HCT116 (cell line): Measurements from ENCODE around the gene C3orf52. TPM values are rescaled to one million over a fixed set of nuclear protein-coding genes. Genes with fewer than 3 reads are reported as not detected.

Source experiments
- ATAC-seq: fragments of 200-7000 bp; cut with Tn5 transposase; 2 replicates; pipeline ENCODE4 v1.9.1; 2020; ENCODE audit warnings: mild to moderate bottlenecking, moderate library complexity
- BruUV-seq: library from RNA; stranded (reverse); fragments of 400-500 nt; replicated peaks from 2 replicates; lab custom pipeline; 2021; lab: Mats Ljungman, UMichigan
- CTCF ChIA-PET: fragments of 300-600 bp; sonication (Branson Sonifier 250); formaldehyde crosslinking; loops from one replicate; lab custom pipeline; 2021; ENCODE audit warnings: antibody characterized with exemption; lab: Charles Lee
- POLR2A ChIA-PET: fragments of 300-600, 350-600 bp; sonication (Branson Sonifier 250); formaldehyde crosslinking; loops from one replicate; lab custom pipeline; 2021; ENCODE audit warnings: antibody characterized with exemption; lab: Charles Lee
- RAD21 ChIA-PET, 2 experiments: fragments of 300-600 bp; sonication (Branson Sonifier 250); formaldehyde crosslinking; loops; one replicate each; lab custom pipeline; 2023; ENCODE audit warnings: low total read pairs in 2 of 2; ENCODE audit not compliant: uncharacterized antibody in 2 of 2, unreplicated experiment in 2 of 2, low non-redundant PET in 1 of 2; lab: Charles Lee
- DNase-seq: peaks from one replicate; pipeline ENCODE4 v3.0.0-alpha.2; 2010; ENCODE audit warnings: low read depth, low spot score
- H2AFZ ChIP-seq: fragments of 200-600 bp; shearing (Covaris generic), sonication (generic); 2 replicates; pipeline ENCODE4 v1.6.1; 2017; ENCODE audit warnings: low read depth, mixed run types, mixed read lengths, antibody characterized with exemption, low read length; ENCODE audit not compliant: poor library complexity, severe bottlenecking
- H3K27ac ChIP-seq: 2 replicates; pipeline ENCODE4 v1.5.1; 2012; ENCODE audit warnings: low read depth, low read length
- H3K27me3 ChIP-seq: fragments of 200-600 bp; sonication (generic); 2 replicates; pipeline ENCODE4 v1.6.1; 2016; ENCODE audit warnings: mixed run types, low read length, mixed read lengths; ENCODE audit not compliant: insufficient read depth
- H3K36me3 ChIP-seq, 2 experiments: fragments of 200-500 bp in 1 of 2; fragments of 200-600 bp in 1 of 2; sonication (Bioruptor generic) in 1 of 2; sonication (generic) in 1 of 2; 2 replicates each; pipeline versions ENCODE4 v1.5.1 to v1.6.1; 2014 to 2016; ENCODE audit warnings: low read length in 2 of 2, inconsistent platforms in 1 of 2, mixed read lengths in 1 of 2, mixed run types in 1 of 2; ENCODE audit not compliant: insufficient read depth in 2 of 2, control insufficient read depth in 1 of 2
- H3K4me1 ChIP-seq, 2 experiments: fragments of 200-600 bp in 1 of 2; sonication (generic) in 1 of 2; 2 replicates each; pipeline versions ENCODE4 v1.5.1 to v1.6.1; 2012 to 2017; ENCODE audit warnings: low read length in 2 of 2, inconsistent platforms in 1 of 2, mild to moderate bottlenecking in 1 of 2, mixed read lengths in 1 of 2, mixed run types in 1 of 2, moderate library complexity in 1 of 2; ENCODE audit not compliant: insufficient read depth in 2 of 2, control insufficient read depth in 1 of 2
- H3K4me2 ChIP-seq: fragments of 200-600 bp; sonication (generic); 2 replicates; pipeline ENCODE4 v1.6.1; 2017; ENCODE audit warnings: mixed run types, low read length, mixed read lengths
- H3K4me3 ChIP-seq, 2 experiments: fragments of 200-600 bp in 1 of 2; sonication (generic) in 1 of 2; replicated peaks in 1 of 2; 2 replicates each; pipeline ENCODE4 v1.5.1; 2011 to 2016; ENCODE audit warnings: low read length in 2 of 2, control low read depth in 1 of 2, low read depth in 1 of 2, mild to moderate bottlenecking in 1 of 2, mixed read lengths in 1 of 2, mixed run types in 1 of 2
- H3K79me2 ChIP-seq: fragments of 200-600 bp; sonication (generic); 2 replicates; pipeline ENCODE4 v1.6.1; 2017; ENCODE audit warnings: mild to moderate bottlenecking, mixed run types, low read length, moderate library complexity, mixed read lengths; ENCODE audit not compliant: insufficient read depth
- H3K9ac ChIP-seq: fragments of 200-600 bp; sonication (generic); 2 replicates; pipeline ENCODE4 v1.6.1; 2016; ENCODE audit warnings: low read length, mixed read lengths
- H3K9me2 ChIP-seq: fragments of 200-600 bp; sonication (generic), shearing (Covaris generic); 2 replicates; pipeline ENCODE4 v1.6.1; 2017; ENCODE audit warnings: mixed run types, mild to moderate bottlenecking, moderate library complexity; ENCODE audit not compliant: insufficient read depth
- H3K9me3 ChIP-seq, 2 experiments: fragments of 200-500 bp in 1 of 2; fragments of 200-600 bp in 1 of 2; sonication (Bioruptor generic) in 1 of 2; sonication (generic) in 1 of 2; 2 replicates each; pipeline ENCODE4 v1.6.1; 2014 to 2017; ENCODE audit warnings: low read length in 2 of 2, mixed read lengths in 2 of 2, inconsistent platforms in 1 of 2, low read depth in 1 of 2, mild to moderate bottlenecking in 1 of 2, mixed run types in 1 of 2, moderate library complexity in 1 of 2; ENCODE audit not compliant: control insufficient read depth in 1 of 2, insufficient read depth in 1 of 2
- H4K20me1 ChIP-seq: fragments of 200-600 bp; sonication (generic), shearing (Covaris generic); 2 replicates; pipeline ENCODE4 v1.6.1; 2017; ENCODE audit warnings: mixed run types, mild to moderate bottlenecking, moderate library complexity; ENCODE audit not compliant: insufficient read depth
- CEBPB ChIP-seq: IDR thresholded peaks from 2 replicates; pipeline ENCODE4 v1.6.1; 2012; ENCODE audit warnings: low read depth
- EGR1 ChIP-seq: IDR thresholded peaks from 2 replicates; pipeline ENCODE4 v1.6.1; 2012; ENCODE audit warnings: low read depth
- EZH2 ChIP-seq: fragments of 200-600 bp; sonication (generic); IDR thresholded peaks from 2 replicates; pipeline ENCODE4 v1.6.1; 2017; ENCODE audit warnings: antibody characterized with exemption, mixed run types
- FOSL1 ChIP-seq: IDR thresholded peaks from 2 replicates; pipeline ENCODE4 v1.6.1; 2012; ENCODE audit warnings: low read depth
- JUND ChIP-seq: IDR thresholded peaks from 2 replicates; pipeline ENCODE4 v1.6.1; 2012
- RAD21 ChIP-seq: IDR thresholded peaks from 2 replicates; pipeline ENCODE4 v1.6.1; 2012; ENCODE audit warnings: low read depth, mild to moderate bottlenecking
- SRF ChIP-seq: IDR thresholded peaks from 2 replicates; pipeline ENCODE4 v1.6.1; 2012; ENCODE audit warnings: low read depth
- TCF7L2 ChIP-seq: IDR thresholded peaks from 2 replicates; pipeline ENCODE4 v1.7.0; 2011; ENCODE audit warnings: borderline replicate concordance, inconsistent platforms; ENCODE audit not compliant: insufficient read depth, insufficient read length; ENCODE audit errors: extremely low read depth
- ZBTB33 ChIP-seq: IDR thresholded peaks from 2 replicates; pipeline ENCODE4 v1.6.1; 2011; ENCODE audit warnings: mild to moderate bottlenecking, low read length, moderate library complexity; ENCODE audit not compliant: insufficient replicate concordance; ENCODE audit errors: extremely low read depth
- ZNF274 ChIP-seq: fragments of 200-500 bp; sonication (Bioruptor generic); IDR thresholded peaks from 2 replicates; pipeline ENCODE4 v1.6.1; 2014; ENCODE audit warnings: mild to moderate bottlenecking, low read depth, low read length, inconsistent platforms
- intact Hi-C: fragments of 100-400 bp; cut with micrococcal nuclease; formaldehyde crosslinking; loops from 2 replicates; pipeline ENCODE4 v1.10.0; 2022
- total RNA-seq: library from RNA; stranded (reverse); gene quantifications from one replicate; pipeline ENCODE4 v1.2.1, GENCODE V29; 2021; ENCODE audit not compliant: unreplicated experiment
- TF ChIP-seq, protein P1 (sequence below): IDR thresholded peaks from 2 replicates; pipeline ENCODE4 v1.6.1; 2012; ENCODE audit warnings: low read depth

Gene C3orf52
- total RNA-seq, 1 experiment from 2014 or later, result 14.3 TPM

DNA sequence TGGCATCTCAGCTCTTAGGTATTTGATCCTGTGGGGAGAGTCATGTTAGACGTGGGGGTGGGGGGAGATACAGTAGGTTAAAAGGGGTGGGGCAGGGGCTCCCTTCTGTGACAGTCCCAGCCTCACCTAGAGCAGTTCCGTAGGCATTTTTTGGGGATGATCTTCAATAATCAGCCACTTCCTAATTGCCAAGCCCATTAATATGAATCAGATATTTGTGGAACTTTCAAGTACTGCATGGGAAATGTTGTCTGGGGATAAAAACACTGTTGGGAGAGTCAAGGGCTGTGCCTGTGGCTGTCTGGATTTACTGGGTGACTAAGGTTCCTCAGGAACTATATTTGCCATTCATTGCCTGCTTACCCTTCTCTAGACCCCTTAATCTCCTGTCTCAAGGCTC is 9.5 kb downstream of the C3orf52 start:
- RAD21 ChIA-PET, result no interaction called here
- no peaks in the 10 kb centered on the region for H3K27me3 ChIP-seq
- POLR2A ChIA-PET, result no interaction called here
- H3K4me2 ChIP-seq, result no peak overlapping the region
- intact Hi-C loops, result no loop called here
- H4K20me1 ChIP-seq, result no peaks in the 10 kb centered on the region
- peaks cover 66% of the 10 kb centered on the region for H3K79me2 ChIP-seq
- H3K4me3 ChIP-seq, result no peak overlapping the region
- no peaks in the 10 kb centered on the region for H3K9me3 ChIP-seq
- peaks cover 0 to 4% of the 10 kb centered on the region in 2 experiments; a peak in 1 of 4 replicates for H3K36me3 ChIP-seq
- CTCF ChIA-PET, result interaction anchor here (2.8 kb wide), 1 partner anchor 16 kb away, joined by 15 read pairs; no protein-coding TSS in a partner anchor
- BruUV-seq, result no TSS peak
- H3K4me1 ChIP-seq, result peaks cover 10 to 27% of the 10 kb centered on the region in 2 experiments
- no peak overlapping the region for H2AFZ ChIP-seq
- TF ChIP-seq RAD21 (no peak), TCF7L2 (no peak), ZBTB33 (no peak), ZNF274 (no peak), EGR1 (no peak), EZH2 (no peak), FOSL1 (no peak), CEBPB (no peak), JUND (no peak), SRF (no peak)
- TF ChIP-seq, protein P1, sequence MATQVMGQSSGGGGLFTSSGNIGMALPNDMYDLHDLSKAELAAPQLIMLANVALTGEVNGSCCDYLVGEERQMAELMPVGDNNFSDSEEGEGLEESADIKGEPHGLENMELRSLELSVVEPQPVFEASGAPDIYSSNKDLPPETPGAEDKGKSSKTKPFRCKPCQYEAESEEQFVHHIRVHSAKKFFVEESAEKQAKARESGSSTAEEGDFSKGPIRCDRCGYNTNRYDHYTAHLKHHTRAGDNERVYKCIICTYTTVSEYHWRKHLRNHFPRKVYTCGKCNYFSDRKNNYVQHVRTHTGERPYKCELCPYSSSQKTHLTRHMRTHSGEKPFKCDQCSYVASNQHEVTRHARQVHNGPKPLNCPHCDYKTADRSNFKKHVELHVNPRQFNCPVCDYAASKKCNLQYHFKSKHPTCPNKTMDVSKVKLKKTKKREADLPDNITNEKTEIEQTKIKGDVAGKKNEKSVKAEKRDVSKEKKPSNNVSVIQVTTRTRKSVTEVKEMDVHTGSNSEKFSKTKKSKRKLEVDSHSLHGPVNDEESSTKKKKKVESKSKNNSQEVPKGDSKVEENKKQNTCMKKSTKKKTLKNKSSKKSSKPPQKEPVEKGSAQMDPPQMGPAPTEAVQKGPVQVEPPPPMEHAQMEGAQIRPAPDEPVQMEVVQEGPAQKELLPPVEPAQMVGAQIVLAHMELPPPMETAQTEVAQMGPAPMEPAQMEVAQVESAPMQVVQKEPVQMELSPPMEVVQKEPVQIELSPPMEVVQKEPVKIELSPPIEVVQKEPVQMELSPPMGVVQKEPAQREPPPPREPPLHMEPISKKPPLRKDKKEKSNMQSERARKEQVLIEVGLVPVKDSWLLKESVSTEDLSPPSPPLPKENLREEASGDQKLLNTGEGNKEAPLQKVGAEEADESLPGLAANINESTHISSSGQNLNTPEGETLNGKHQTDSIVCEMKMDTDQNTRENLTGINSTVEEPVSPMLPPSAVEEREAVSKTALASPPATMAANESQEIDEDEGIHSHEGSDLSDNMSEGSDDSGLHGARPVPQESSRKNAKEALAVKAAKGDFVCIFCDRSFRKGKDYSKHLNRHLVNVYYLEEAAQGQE, result no peak
- TF ChIP-seq, all 23 proteins: peak for 0
- no peak overlapping the region for H3K27ac ChIP-seq
- no peak overlapping the region for H3K9ac ChIP-seq
- DNase-seq (no peak), ATAC-seq (no peak)
- no peaks in the 10 kb centered on the region for H3K9me2 ChIP-seq
